NCI-H1105 (cell line): ENCODE measurements around the gene COG7.
"Not testable (repeated sequence)": the region's sequence is repeated elsewhere in the genome, so short reads cannot be mapped to it uniquely, and the experiment has no call there.

Source experiments
- DNase-seq: peaks from one replicate; lab custom pipeline; 2025; lab: John Stamatoyannopoulos, UW

The COG7 gene

DNA sequence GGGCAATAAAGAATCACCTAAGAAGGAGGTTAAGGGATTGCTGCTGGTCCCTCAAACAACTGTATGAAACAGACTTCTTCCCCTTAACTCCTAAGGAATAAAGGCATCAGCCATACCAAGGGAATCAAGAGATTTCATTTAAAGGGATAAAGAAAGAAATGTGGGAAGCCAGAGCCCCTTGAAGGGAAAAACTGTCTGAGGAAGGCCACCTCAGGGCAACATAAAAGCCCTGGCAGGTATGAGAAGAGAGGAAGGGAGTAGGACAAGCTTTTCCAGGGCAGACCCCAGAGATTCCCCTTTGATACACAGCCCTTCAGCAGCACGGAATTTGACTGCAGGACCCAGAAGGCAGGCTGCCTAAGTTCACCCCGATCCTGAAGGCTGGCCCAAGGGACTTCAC, 43.5 kb downstream of the COG7 start:
- no peak for DNase-seq

GRCh38 chr16:23408823-23409298, 44.1 kb downstream of the COG7 start:
- DNase-seq, result peak; percentile 57

DNA sequence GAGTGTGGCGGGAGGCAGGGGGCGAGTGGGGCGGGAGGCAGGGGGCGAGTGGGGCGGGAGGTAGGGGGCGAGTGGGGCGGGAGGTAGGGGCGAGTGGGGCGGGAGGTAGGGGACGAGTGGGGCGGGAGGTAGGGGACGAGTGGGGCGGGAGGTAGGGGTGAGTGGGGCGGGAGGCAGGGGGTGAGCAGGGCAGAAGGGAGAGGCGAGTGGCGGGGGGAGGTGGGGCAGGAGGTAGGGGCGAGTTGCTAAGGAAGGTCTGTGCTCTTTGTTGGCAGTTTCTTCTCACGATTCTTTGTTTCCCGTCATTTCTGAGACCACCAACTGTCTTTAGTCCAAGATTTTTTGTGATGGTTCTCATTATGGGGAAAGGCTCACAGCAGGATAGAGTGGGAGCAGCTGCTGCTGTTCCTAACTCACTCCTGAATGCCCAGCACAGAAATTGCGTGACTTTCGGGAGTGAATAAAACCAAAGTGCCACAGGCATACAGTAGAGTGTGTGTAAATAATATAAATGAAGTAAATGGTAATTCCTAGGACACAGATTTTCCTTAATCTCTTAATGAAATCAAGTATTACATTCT, 44.7 kb downstream of the COG7 start:
- DNase-seq, result no peak

DNA sequence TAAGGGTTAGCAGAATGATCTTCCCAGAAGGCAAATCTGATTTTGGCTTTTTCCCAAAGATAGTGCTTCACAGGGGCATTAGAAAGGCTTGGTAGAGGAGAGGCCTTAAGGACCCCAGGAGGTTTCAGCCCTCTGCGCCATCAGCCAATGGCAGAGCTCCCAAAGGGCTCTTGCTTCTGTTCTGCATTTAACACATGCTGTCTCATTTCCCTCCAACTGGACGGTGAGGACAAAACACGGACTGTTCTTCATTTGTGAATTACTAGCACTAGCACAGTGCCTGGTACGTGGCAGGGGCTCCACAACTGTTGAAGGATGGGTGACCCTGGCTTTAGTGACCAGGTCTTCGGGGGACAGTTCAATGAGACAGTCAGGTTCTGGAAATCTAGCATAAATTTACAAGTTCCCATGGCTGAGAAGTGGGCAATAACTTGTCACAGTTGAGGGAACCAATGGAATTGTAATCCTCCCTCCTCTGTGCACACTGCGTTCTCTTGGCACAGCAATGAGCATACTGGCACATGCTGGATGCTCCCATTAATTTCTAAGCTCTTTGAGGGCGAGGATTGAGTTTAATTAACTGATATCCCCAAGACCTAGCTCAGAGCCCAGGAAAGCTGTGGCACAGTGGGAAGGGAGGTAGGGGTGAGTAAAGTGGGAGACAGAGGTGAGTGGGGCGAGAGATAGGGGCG, 45.4 kb downstream of the COG7 start:
- DNase-seq, result no peak

- DNase-seq, result no peak
These were observed 46.3 kb downstream of the COG7 start for GRCh38 chr16:23406546-23407240.

- no peak for DNase-seq
These were observed 47.0 kb downstream of the COG7 start for GRCh38 chr16:23406024-23406423.

- DNase-seq, result no peak
These were observed 49.4 kb downstream of the COG7 start for GRCh38 chr16:23403547-23403946.

DNA sequence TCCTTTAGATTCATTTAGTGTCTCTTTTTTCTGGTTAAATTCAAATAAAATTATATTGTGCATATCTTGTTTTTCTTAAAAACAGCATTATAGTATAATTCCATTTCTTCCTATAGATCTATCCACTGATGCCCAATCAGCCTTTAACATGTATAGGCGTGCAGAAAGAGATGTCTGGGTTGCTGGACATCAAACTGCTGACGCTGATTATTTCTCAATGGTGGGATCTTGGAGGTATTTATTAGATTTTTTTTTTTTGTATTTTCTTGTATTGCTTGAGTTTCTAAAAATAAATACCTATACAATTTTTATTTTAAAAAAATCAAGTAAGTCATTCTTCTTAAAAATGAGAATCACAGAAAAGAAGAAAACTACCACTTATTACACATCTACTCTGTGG, 50.9 kb downstream of the COG7 start:
- no peak for DNase-seq

DNA sequence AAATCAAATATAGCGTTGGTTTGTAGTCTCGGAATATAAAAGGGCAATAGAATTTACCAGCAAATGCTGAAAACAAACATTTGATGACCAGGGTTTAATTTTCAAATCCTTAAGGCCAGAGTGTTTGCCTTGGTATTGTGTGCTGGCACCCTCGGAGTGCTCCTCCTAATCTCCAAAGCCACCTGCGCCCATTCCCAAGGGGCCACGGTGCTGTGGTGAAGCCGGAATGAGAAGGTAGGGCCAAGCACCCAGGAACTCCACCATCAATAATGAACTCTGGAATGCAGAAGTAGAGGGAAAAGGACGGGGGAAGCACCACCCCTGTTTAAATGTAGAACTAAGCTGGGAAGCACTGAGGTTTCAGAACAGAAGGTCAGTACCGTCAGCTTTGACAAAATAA, 51.9 kb downstream of the COG7 start:
- no peak for DNase-seq

GRCh38 chr16:23400447-23400846, 52.5 kb downstream of the COG7 start:
- DNase-seq, result not testable (repeated sequence)

GRCh38 chr16:23398987-23399805, 53.8 kb downstream of the COG7 start:
- DNase-seq, result no peak

DNA sequence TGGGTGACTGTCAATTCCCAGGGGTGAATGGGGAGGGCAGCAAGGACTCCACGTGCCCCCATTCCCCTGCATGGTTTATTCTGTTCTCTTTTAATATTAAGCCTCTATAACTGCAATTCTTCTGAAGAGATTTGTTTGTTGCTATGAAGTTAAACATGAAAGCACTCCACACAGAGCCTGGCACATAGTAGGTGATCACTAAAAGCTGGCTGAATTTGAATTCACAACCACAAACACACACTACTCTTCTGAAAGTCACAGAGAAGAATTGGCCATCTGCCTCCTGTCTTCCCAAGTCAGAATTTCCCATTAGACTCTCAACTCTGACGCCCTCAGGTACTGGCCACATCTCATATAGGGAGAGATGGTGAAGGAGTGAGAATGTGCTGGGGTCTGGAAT, 55.5 kb downstream of the COG7 start:
- no peak for DNase-seq

DNA sequence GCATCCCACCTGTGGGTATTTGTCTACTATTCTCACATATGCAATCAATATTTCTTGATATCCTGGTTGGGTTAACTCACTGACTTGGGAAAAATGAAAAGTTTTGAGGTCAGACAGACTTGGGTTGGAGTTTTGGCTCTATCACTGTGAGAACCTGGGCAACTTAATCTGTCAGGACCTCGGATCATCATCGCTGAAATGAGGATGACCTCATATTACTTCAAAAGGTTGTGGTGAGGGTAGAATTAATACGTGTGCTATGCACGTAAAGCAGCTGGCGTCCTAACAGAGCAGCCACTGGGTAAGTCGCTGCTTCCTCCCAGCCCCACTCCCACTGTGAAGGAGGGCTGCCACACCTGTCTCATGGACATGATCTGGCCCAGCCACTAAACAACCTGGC, 57.3 kb downstream of the COG7 start:
- DNase-seq, result no peak

DNA sequence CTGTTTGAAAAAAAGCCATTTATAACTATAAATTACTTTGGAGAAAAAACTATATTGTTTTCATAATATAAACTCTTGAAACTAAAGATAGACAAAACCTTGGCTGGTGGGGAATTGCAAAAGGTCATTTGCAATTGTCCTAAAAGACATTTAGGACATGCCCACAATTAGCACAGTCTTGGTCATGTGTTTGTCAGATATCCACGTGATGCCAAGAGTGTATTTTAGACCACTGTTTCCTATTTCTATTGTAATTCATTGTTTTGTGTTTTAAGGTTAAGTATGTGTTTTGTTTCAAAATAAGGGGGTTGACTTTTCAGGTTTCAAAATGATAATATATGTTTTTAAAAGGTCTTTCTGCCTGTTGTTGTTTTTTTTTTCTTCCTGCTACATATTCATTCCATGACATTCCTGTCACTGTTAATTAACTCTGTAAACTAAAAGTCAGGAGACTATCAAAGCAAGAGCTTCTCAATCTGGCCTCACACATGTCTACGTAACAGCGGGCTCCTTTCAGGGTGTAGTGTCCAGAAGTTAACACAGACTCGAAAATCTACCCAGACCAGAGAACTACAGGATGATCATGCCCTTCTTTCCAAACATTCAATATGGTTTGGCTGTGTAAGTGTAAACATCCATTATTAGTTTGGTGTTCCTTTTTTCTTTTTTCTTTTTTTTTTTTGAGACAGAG, 58.7 kb downstream of the COG7 start:
- DNase-seq, result no peak

- no peak for DNase-seq
These were observed 60.8 kb downstream of the COG7 start for GRCh38 chr16:23392223-23392600.

- DNase-seq, result no peak
These were observed 61.4 kb downstream of the COG7 start for GRCh38 chr16:23391381-23392222.

DNA sequence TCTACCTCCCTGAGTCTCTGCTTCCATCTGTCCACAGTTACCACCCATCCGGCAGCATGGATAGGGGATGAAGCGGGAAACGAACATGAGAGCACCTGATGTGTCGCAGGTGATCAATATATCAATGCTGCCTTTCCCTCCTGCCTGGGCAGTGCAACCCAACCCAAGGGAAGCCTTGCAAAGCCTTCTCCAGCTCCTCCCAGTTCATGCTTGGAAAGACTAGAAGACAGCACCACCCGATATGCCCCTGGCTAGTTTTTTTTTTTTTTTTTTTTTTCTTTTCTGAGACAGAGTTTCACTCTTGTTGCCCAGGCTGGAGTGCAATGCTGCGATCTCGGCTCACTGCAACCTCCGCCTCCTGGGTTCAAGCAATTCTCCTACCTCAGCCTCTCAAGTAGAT, 63.1 kb downstream of the COG7 start:
- DNase-seq, result not testable (repeated sequence)

- no peak for DNase-seq
These were observed 63.8 kb downstream of the COG7 start for GRCh38 chr16:23389201-23389600.

DNA sequence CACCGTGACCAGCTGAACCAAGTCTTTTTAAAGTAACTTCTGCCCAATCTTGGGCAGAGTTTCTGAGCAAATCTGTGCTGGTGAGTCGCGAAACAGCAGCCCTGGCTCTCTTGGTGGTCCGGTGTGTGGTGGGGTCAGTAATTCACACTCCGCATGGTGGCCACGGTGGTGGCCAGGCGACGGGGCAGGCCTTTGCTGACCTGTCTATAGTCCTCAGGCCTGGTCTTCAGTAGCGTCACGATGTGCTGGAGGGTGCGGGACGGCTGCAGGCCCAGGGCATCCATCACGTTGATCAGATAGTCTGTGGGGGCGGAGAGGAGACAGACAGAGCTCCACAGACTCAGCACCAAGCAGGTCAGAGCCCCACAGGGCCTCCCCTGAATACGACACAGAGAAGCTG, 64.2 kb downstream of the COG7 start:
- no peak for DNase-seq

DNA sequence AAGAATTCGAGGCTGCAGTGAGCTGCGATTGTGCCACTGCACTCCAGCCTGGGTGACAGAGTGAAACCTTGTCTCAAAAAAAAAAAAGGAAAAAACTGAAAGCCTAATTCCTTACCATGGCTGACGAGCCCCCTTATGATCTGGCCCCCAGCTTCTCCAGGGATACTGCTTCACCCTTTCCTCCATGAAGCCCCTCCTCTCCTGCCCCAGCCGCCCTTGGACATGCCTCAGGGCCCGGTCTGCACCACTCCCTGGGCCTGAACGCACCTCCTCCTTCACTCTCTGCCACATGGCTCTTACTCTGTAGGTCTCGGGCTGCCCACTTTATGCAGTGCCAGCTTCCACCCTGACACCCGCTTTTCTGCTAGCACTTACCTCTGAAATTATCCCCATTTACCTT, 65.3 kb downstream of the COG7 start:
- DNase-seq, result no peak

GRCh38 chr16:23385441-23385840, 67.5 kb downstream of the COG7 start:
- no peak for DNase-seq
